SIG-M5 treated with dmso at 0.1 percent for 504 hours (cell line): ENCODE data around the gene MEX3A.
"Not testable (repeated sequence)": the region's sequence is repeated elsewhere in the genome, so short reads cannot be mapped to it uniquely, and the experiment has no call there.

ENCODE experiments used
- DNase-seq: peaks from one replicate; lab custom pipeline; 2025; ENCODE audit not compliant: unreplicated experiment; lab: John Stamatoyannopoulos, UW

Gene MEX3A

GRCh38 chr1:156082309-156083091 lies at the start of gene MEX3A:
Gene MEX3A (minus strand): TSS chr1:156082465. CDS start chr1:156081998, 467 bp downstream.
- DNase-seq, result peak; percentile 71

- no peak for DNase-seq
Measured at GRCh38 chr1:156130578-156130942, 48.3 kb upstream of the MEX3A start.

- DNase-seq, result peak; percentile 83
Measured at GRCh38 chr1:156129687-156130577, 47.7 kb upstream of the MEX3A start.

- DNase-seq, result peak; percentile 97
Measured at GRCh38 chr1:156128654-156129597, 46.7 kb upstream of the MEX3A start.

- DNase-seq, result no peak
Measured at GRCh38 chr1:156128308-156128653, 46.0 kb upstream of the MEX3A start.

GRCh38 chr1:156126630-156127534 lies 44.6 kb upstream of the MEX3A start:
- DNase-seq, result peak; percentile 100

- DNase-seq, result peak; percentile 97
Measured at GRCh38 chr1:156126043-156126629, 43.9 kb upstream of the MEX3A start.

GRCh38 chr1:156125544-156125943 lies 43.3 kb upstream of the MEX3A start:
- not testable (repeated sequence) for DNase-seq

GRCh38 chr1:156124557-156125483 lies 42.6 kb upstream of the MEX3A start:
- DNase-seq, result peak; percentile 76

GRCh38 chr1:156123356-156124196 lies 41.3 kb upstream of the MEX3A start:
- peak; percentile 94 for DNase-seq

- no peak for DNase-seq
Measured at GRCh38 chr1:156122519-156123355, 40.5 kb upstream of the MEX3A start.

- DNase-seq, result no peak
Measured at GRCh38 chr1:156122086-156122485, 39.8 kb upstream of the MEX3A start.

- no peak for DNase-seq
Measured at GRCh38 chr1:156121457-156121856, 39.2 kb upstream of the MEX3A start.

GRCh38 chr1:156121005-156121404 lies 38.7 kb upstream of the MEX3A start:
- DNase-seq, result not testable (repeated sequence)

- no peak for DNase-seq
Measured at GRCh38 chr1:156120318-156120717, 38.1 kb upstream of the MEX3A start.

GRCh38 chr1:156119503-156120209 lies 37.4 kb upstream of the MEX3A start:
- peak; percentile 98 for DNase-seq
